ENCODE results near the gene ADAM22. TPM values are rescaled to one million over a fixed set of nuclear protein-coding genes. Genes with fewer than 3 reads are reported as not detected.

ADAM22 gene
- total RNA-seq, 1 experiment from 2014 or later: 10.1 TPM

GRCh38 chr7:88072715-88073055, 138.6 kb downstream of the ADAM22 start:
- no TSS peak for BruUV-seq (replicated peaks)
- no peak for TF ChIP-seq CTCF (IDR thresholded peaks at IDR 0.05; ENCODE audit: insufficient read depth in 1 of 2, low read depth in 1 of 2, low read length in 1 of 2, severe bottlenecking in 1 of 2, unreplicated experiment in 1 of 2)
- Histone ChIP-seq H3K4me1 (no peaks in the 10 kb centered on the region), H3K4me3 (ENCODE audit: low read depth, low read length) (no peak overlapping the region), H3K36me3 (ENCODE audit: control insufficient read depth, insufficient read depth, low read length) (no peaks in the 10 kb centered on the region), H3K27me3 (replicated peaks; ENCODE audit: control insufficient read depth, insufficient read depth, low read length) (no peaks in the 10 kb centered on the region), H3K9me3 (no peaks in the 10 kb centered on the region)
- ChIA-PET CTCF (no interaction called here), POLR2A (no interaction called here)
- no peak overlapping the region for H3K4me3 Mint-ChIP-seq (ENCODE audit: unreplicated experiment)
- no peak for DNase-seq
- no peaks in the 10 kb centered on the region for H3K27me3 Mint-ChIP-seq (ENCODE audit: insufficient read depth, unreplicated experiment)
- no peaks in the 10 kb centered on the region for H3K9me3 Mint-ChIP-seq (ENCODE audit: unreplicated experiment)
- H3K27ac Mint-ChIP-seq (ENCODE audit: unreplicated experiment): no peak overlapping the region
- no peaks in the 10 kb centered on the region for H3K4me1 Mint-ChIP-seq (ENCODE audit: low read depth, unreplicated experiment)
- no peaks in the 10 kb centered on the region for H3K36me3 Mint-ChIP-seq (ENCODE audit: insufficient read depth, unreplicated experiment)
- intact Hi-C loops (cut with micrococcal nuclease; ENCODE audit: unreplicated experiment): no loop called here

- H3K4me3 Mint-ChIP-seq (ENCODE audit: unreplicated experiment): no peak overlapping the region
- intact Hi-C loops (cut with micrococcal nuclease; ENCODE audit: unreplicated experiment): no loop called here
- no peak overlapping the region for H3K27ac Mint-ChIP-seq (ENCODE audit: unreplicated experiment)
- no peaks in the 10 kb centered on the region for H3K36me3 Mint-ChIP-seq (ENCODE audit: insufficient read depth, unreplicated experiment)
- no peaks in the 10 kb centered on the region for H3K27me3 Mint-ChIP-seq (ENCODE audit: insufficient read depth, unreplicated experiment)
- ChIA-PET CTCF (no interaction called here), POLR2A (no interaction called here)
- Histone ChIP-seq H3K4me1 (no peaks in the 10 kb centered on the region), H3K9me3 (no peaks in the 10 kb centered on the region), H3K4me3 (ENCODE audit: low read depth, low read length) (no peak overlapping the region), H3K27me3 (replicated peaks; ENCODE audit: control insufficient read depth, insufficient read depth, low read length) (no peaks in the 10 kb centered on the region), H3K36me3 (ENCODE audit: control insufficient read depth, insufficient read depth, low read length) (no peaks in the 10 kb centered on the region)
- H3K4me1 Mint-ChIP-seq (ENCODE audit: low read depth, unreplicated experiment): no peaks in the 10 kb centered on the region
- BruUV-seq (replicated peaks): no TSS peak
- TF ChIP-seq CTCF (IDR thresholded peaks at IDR 0.05; ENCODE audit: insufficient read depth in 1 of 2, low read depth in 1 of 2, low read length in 1 of 2, severe bottlenecking in 1 of 2, unreplicated experiment in 1 of 2): no peak
- no peak for DNase-seq
- H3K9me3 Mint-ChIP-seq (ENCODE audit: unreplicated experiment): peaks cover 6% of the 10 kb centered on the region
Observed at GRCh38 chr7:88073626-88074025, 139.6 kb downstream of the ADAM22 start.

- no peak overlapping the region for H3K27ac Mint-ChIP-seq (ENCODE audit: unreplicated experiment)
- no peaks in the 10 kb centered on the region for H3K27me3 ChIP-seq (replicated peaks; ENCODE audit: control insufficient read depth, insufficient read depth, low read length)
- H3K4me3 ChIP-seq (ENCODE audit: low read depth, low read length): no peak overlapping the region
- no peak for TF ChIP-seq CTCF (IDR thresholded peaks at IDR 0.05; ENCODE audit: insufficient read depth in 1 of 2, low read depth in 1 of 2, low read length in 1 of 2, severe bottlenecking in 1 of 2, unreplicated experiment in 1 of 2)
- POLR2A ChIA-PET: no interaction called here
- H3K27me3 Mint-ChIP-seq (ENCODE audit: insufficient read depth, unreplicated experiment): no peaks in the 10 kb centered on the region
- no peaks in the 10 kb centered on the region for H3K4me1 ChIP-seq
- intact Hi-C loops (cut with micrococcal nuclease; ENCODE audit: unreplicated experiment): no loop called here
- H3K9me3 Mint-ChIP-seq (ENCODE audit: unreplicated experiment): peaks cover 9% of the 10 kb centered on the region
- no TSS peak for BruUV-seq (replicated peaks)
- DNase-seq: no peak
- CTCF ChIA-PET: no interaction called here
- H3K36me3 ChIP-seq (ENCODE audit: control insufficient read depth, insufficient read depth, low read length): no peaks in the 10 kb centered on the region
- no peaks in the 10 kb centered on the region for H3K36me3 Mint-ChIP-seq (ENCODE audit: insufficient read depth, unreplicated experiment)
- H3K4me1 Mint-ChIP-seq (ENCODE audit: low read depth, unreplicated experiment): no peaks in the 10 kb centered on the region
- no peaks in the 10 kb centered on the region for H3K9me3 ChIP-seq
- H3K4me3 Mint-ChIP-seq (ENCODE audit: unreplicated experiment): no peak overlapping the region
Observed at GRCh38 chr7:88075216-88075615, 141.2 kb downstream of the ADAM22 start.

All from Caco-2 (cell line).